Forelimb muscle (tissue), 1 donor: Measurements from ENCODE around the gene TRAPPC14. TPM values are rescaled to one million over a fixed set of nuclear protein-coding genes. Genes with fewer than 3 reads are reported as not detected.
"Not testable (repeated sequence)": the region's sequence is repeated elsewhere in the genome, so short reads cannot be mapped to it uniquely, and the experiment has no call there.

Experiments used
- DNase-seq: peaks from one replicate; pipeline ENCODE4 v3.0.0-alpha.2; 2013; ENCODE audit warnings: low read depth
- polyA plus RNA-seq: library from polyadenylated mRNA; unstranded; fragments of 120-200 nt; gene quantifications from one replicate; pipeline ENCODE4 v1.2.1, GENCODE V29; 2013; ENCODE audit not compliant: insufficient read length

The TRAPPC14 gene, protein sequence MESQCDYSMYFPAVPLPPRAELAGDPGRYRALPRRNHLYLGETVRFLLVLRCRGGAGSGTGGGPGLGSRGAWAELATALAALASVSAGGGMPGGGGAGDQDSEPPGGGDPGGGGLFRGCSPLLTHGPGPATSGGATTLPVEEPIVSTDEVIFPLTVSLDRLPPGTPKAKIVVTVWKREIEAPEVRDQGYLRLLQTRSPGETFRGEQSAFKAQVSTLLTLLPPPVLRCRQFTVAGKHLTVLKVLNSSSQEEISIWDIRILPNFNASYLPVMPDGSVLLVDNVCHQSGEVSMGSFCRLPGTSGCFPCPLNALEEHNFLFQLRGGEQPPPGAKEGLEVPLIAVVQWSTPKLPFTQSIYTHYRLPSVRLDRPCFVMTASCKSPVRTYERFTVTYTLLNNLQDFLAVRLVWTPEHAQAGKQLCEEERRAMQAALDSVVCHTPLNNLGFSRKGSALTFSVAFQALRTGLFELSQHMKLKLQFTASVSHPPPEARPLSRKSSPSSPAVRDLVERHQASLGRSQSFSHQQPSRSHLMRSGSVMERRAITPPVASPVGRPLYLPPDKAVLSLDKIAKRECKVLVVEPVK
- 13.0 TPM for polyA plus RNA-seq

DNA sequence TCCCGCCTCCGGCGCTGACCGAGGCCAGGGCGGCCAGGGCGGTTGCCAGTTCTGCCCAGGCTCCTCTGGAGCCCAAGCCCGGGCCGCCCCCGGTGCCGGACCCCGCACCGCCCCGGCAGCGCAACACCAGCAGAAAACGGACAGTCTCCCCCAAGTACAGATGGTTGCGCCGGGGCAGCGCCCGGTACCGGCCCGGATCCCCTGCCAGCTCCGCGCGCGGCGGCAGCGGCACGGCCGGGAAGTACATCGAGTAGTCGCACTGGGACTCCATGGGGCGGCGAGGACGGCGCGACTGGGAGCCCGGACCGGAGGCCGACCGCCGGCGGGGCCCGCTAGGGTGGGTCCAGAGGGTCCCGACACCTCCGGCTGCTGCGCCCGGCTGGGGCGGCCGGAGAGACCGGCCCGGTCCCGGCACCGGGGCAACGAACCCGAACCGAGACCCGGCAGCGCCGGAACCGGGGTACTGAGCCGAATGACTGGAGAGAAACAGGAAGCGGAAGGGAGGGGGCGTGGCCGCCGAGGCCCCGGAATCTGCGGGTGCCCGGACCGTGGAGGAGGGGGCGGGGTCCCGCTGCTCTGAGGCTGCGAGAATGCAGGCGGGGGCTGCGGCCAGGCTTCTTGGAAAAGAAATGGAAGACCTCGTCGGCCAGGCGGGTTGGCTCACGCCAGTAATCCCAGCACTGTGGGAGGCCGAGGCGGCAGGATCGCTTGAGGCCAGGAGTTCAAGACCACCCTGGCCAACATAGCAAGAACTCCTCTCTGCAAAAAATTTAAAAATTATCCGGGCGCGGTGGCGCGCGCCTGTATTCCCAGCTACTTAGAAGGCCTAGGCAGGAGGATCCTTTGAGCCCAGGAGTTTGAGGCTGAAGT, at the start of gene TRAPPC14:
Gene TRAPPC14, minus strand, starts transcription at position 495 of the 870 bp plus-strand sequence. Its CDS starts 224 bp downstream, at position 271.
- peak; percentile 62 for DNase-seq

DNA sequence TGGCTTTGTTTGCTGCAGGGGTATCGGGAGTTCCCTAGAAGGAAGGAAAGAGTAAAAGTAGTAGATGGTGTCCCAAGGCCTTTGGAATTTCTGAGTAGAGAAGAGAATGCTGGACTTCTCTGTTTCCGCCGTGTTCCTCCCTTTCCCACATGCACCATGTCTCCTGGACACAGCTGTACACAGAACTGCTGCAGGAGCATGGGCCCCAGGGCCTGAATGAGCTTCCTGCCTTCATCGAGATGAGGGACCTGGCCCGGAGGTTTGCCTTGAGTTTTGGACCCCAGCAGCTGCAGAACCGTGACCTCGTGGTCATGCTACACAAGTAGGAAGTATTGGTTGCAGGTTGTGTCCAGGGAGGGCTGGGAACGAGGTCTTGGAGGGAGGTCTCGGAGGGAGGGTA, 45.9 kb upstream of the TRAPPC14 start:
- no peak for DNase-seq

DNA sequence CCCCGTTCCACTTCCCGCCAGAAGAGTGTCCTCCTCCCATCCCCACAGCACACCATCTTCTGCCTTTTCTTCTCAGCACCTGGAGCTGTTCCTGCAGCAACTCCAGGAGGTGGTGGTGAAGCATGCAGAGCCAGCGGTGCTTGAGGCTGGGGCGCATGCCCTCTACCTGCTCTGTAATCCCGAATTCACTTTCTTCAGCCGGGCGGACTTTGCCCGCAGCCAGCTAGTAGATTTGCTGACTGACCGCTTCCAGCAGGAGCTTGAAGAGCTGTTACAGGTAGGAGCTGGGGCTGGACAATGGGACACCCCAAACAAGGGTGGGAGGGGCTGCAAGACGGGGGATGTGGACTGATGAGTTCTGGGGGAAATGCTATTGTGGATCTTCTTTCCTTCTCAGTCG, 42.2 kb upstream of the TRAPPC14 start:
- DNase-seq = no peak

DNA sequence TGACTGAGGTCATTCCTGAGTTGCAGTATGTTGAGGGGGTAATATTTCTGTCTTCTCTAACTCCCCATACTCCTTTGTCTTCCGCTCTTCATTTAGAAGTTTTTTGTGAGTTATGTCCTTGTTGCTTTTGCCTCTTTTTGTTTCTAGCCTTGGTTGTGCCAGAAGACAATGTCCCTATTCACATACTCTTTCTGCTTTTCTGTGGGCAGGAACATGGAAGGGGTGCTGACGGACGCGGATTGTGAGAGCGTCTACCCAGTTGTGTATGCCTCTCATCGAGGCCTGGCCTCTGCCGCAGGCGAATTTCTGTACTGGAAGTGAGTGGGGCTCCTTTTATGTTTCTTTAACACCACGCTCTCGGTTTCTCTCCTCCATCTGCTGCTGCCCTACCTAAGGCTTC, 39.7 kb upstream of the TRAPPC14 start:
- no peak for DNase-seq

DNA sequence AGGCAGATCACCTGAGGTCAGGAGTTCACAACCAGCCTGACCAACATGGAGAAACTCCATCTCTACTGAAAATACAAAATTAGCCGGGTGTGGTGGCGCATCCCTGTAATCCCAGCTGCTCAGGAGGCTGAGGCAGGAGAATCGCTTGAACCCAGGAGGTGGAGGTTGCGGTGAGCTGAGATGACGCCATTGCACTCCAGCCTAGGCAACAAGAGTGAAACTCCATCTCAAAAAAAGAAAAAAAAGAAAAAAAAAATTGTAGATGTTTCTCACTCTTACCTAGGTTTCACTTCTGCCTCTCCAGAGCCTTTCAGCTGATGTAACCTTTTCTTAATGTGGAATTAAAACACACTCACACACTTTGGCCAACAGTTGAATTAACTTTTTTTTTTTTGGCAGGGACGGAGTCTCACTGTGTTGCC, 37.4 kb upstream of the TRAPPC14 start:
- not testable (repeated sequence) for DNase-seq

DNA sequence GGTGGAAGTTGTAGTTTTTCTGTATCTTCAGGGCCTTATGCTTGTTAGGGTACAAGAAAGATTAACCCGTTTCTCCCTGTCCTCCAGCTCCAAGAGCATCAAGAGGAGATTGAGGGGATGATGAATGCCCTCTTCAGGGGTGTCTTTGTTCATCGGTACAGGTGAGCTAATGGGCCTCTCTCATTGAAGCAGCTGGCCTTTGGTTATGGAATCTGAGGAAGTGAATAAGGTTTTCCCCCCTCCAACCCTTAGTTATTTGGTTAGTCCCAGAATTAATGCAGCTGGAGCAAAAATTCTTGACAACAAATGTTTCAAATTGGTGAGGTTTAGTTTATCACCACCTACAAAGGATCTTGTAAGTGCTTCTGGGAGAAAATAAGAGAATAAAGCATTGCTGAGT, 36.7 kb upstream of the TRAPPC14 start:
- DNase-seq = no peak

DNA sequence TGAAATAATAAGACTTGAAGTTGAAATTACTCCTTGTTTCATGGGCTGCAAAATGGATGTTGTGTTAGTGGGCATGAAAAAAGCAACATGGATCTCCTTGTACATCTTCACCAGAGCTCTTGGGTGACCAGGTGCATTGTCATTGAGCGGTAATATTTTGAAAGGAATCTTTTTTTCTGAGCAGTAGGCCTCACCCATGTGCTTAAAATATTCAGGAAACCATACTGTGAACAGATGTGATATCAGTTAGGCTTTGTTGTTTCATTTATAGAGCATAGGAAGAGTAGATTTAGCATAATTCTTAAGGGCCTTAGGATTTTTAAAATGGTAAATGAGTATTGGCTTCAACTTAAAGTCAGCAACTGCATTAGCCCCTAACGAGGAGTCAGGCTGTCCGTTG, 34.4 kb upstream of the TRAPPC14 start:
- DNase-seq = no peak

DNA sequence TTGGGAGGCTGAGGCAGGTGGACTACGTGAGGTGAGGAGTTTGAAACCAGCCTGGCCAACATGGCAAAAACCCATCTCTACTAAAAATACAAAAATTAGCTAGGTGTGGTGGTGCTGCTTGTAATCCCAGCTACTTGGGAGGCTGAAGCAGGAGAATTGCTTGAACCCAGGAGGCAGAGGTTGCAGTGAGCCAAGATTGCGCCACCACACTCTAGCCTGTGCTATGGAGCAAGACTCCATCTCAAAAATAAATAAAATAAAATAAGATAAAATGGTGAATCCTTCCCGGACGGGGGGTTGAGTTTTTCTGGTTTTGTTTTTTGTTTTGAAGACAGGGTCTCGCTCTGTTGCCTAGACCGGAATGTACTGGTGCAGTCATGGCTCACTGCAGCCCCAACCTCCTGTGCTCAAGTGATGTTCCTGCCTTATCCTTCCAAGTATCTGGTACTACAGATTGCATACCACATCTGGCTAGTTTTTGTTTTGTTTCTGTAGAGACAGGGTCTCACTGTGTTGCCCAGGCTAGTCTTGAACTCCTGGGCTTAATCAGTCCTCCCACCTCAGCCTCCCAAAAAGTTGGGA, 33.8 kb upstream of the TRAPPC14 start:
- DNase-seq = not testable (repeated sequence)

DNA sequence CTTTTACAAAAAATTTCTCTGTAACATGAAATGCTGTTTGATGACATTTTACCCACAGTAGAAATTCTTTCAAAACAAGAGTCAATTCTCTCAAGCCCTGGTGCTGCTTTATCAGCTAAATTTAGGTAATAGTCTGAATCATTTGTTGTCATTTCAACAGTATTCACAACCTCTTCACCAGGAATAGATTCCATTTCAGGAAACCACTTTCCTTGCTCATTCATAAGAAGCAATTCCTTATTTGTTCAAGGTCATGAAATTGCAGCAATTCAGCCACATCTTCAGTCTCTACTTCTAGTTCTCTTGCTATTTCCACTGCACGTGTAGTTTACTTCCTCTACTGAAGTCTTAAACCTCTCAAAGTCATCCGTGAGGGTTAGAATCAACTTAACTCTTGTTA, 33.3 kb upstream of the TRAPPC14 start:
- no peak for DNase-seq

DNA sequence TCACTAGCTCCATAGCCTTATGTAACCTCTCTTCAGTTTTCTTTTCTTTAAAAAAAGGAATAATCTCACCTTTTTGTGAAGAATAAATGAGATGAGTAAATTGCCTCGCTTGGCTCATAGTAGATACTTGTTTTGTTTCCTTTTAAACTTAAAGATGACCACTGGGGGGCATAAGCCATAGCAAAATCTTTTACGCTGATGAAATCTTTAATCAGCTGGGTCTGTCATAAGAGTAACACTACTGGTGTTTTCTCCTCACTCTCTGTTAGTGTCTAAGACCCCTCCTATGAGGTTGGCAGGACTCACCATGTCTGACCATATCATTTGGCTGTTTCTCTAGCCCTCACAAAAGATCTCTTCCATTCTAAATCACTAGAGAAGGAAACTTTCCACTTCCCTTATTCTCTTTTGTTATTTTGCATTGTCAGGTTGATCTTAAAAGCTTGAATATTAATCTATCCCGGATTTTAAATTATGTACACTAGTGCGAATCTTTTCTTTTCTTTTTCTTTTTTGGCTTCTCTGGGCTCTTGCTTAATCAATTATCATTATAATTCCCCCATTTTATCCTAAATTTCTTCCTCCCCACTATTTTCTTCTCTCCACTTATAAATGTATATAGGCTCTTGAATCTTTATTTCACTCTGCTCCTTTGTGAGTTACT, 31.7 kb upstream of the TRAPPC14 start:
- DNase-seq = no peak

DNA sequence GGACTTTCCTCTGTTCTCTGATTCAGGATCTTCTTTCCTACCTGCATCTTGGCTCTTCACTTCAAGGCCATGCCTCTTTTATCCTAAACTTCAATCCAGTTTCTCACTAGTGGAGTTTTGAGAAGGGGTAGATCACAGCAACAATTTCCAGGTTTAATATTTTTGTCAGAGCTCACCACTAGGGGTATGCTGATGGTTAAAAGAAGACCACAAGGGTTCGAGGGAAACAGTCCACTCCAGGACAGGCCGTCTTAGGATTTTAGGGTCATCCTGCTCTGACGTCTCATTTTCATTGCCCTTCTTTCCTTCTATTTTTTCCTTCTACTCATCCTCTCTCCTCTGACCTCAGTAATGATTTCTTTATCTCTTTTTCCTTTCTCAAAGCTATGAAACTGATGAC, 30.5 kb upstream of the TRAPPC14 start:
- DNase-seq = no peak

DNA sequence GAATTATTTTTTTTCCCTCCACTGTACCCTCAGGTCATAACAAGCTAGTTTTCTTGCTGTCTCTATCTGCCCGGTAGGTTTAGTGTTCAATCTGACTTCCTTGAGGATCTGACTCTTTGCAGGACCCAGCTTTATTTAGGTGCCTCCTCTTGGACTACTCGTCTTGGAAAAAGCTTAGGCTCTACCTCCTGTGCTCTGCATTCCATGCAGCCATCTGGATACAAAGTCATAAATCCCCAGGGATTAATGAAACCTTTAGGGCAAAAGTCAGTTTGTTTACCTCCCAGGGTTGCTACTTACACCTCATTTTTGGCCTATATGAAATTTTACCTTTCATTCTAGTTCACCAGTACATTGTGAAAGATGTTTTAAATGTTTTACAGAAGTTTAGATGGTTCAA, 27.2 kb upstream of the TRAPPC14 start:
- DNase-seq = no peak

DNA sequence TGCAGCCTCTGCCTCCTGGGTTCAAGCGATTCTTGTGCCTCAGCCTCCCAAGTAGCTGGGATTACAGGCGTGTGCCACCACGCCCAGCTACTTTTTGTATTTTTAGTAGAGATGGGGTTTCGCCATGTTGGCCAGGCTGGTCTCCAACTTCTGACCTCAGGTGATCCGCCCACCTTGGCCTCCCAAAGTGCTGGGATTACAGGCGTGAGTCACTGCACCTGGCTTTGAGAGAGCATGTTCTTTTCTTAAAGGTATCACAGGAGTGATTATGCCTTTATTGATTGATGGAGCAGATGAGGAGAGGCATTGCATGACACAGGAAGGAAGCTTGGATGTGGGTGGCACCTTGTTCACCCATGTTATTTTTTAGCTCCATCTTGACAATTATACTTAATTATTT, 24.6 kb upstream of the TRAPPC14 start:
- not testable (repeated sequence) for DNase-seq

DNA sequence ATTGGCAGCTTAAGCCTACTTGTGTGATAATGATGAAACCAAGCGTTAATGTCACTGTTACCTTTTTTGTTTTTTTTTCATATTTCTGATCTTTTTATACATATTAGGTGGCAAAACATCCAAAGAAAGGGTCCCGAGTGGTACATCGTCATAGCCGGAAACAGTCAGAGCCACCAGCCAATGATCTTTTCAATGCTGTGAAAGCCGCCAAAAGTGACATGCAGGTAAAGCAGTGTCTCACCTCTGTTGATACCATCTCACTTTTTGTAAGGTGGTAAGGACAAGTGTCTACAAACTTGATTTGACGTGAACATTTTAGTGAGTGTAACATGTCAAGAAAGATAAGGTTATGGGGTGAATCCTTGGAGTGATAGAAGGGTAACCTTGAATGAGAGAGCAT, 24.1 kb upstream of the TRAPPC14 start:
- not testable (repeated sequence) for DNase-seq

DNA sequence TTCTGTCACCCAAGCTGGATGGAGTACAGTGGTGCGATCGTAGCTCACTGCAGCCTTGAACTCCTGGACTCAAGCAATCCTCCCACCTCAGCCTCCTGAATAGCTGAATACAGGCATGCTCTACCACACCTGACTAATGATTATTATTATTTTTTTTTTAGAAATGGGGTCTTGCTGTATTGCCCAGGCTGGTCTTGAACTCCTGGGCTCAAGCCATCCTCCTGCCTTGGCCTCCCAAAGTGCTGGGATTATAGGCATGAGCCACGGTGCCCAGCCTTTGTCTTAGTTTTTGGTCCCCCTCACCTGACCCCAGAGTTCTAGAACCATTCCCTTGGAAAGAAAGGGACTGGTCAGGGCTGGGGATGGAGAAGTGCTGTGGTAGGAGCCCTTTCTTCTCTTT, 21.6 kb upstream of the TRAPPC14 start:
- not testable (repeated sequence) for DNase-seq

DNA sequence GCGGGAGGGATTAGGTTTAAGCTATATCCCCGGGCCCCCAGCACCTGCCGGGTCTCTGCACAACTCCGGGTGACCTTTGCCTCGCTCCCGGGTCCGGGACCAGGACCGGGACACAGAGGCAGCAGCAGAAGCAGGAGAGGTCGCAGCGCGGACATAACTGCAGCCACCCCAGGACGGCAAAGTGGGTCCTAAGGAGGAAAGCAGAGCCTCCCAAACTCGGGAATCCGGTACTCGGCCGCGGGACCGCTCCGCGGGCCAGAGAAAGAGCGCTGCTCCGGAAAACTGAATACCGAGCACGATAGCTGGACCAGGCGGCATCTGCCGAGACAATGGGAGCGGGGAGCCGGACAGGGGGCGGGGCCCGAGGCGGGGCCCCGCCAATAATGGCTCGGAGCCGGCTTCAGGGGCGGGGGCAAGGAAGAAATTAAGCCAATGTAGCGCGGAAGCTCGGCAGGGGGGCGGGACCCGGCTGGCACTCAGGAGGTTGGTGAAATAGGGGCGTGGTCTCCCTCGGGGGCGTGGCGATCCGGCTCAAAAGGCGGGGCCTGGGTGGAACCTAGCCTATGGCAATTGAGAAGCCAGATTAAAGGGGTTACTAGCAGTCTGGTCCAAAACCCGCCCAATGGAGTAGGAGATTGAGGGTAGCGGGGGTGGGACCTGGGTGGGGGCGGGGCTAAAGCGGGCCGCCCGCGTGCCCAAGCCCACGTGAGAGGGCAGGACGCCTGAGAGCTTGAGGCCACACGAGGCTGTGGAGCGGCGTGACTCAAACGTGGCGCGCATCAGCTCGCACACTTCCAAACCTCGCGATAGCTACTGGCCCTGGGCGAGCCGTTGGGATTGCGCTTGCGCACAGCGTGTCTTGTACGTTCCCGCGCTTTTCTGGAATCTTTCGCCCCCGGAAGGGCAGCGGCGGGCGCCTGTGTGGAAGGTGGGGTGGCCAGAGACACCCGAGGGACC, 18.8 kb upstream of the TRAPPC14 start, which contains the start of the genes GPC2 and STAG3:
Gene GPC2, minus strand, starts transcription at position 337 of the 957 bp plus-strand sequence. Its CDS starts 182 bp downstream, at position 155.
Gene STAG3, plus strand, starts transcription at position 874 of the 957 bp plus-strand sequence. CDS start 2,639 bp downstream, outside the sequence.
- DNase-seq = peak; percentile 65

DNA sequence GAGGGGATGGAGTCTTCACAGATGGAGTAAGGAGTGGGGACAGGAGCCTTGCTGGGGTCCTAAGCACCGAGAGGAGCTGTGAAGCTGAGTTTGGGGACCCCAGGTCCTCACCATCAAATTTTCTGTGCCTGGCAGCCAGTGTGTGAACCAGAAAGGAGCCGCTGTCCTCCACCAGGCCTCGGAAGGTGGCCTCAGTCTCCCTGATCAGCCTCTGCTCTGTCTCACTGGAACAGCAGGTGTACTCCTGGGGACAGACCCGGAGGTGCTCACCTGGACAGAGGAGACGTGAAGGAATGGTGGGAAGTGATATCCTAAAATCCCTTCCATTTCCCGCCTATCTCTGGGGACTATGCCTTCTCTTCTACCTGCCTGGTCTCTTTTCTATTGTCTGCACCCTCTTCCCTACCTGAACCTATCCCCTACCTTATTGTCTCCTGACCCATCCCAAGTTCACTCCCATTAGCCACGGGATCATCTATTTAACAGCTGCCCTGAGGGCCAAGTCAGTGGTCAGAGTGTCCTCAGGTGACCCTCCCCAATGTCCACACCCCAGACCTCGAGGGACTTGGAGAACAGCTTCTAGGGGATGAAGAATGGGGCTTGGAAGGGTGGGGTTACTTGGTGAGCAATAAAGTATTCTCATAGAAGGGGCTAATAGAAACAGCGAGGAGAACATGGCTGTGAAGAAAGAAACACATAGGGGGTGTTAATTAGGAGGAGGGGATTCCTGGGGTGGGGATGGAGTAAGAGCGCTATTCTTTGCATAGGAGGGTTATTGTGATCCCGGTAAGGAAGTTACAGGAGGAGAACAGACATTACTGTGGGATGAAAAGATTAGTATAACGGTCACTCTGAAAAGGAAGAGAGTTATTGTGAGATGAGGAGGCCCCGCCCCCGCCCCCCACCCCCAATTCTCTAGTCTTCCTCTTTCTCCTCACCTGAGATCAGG, 17.8 kb upstream of the TRAPPC14 start:
- no peak for DNase-seq

DNA sequence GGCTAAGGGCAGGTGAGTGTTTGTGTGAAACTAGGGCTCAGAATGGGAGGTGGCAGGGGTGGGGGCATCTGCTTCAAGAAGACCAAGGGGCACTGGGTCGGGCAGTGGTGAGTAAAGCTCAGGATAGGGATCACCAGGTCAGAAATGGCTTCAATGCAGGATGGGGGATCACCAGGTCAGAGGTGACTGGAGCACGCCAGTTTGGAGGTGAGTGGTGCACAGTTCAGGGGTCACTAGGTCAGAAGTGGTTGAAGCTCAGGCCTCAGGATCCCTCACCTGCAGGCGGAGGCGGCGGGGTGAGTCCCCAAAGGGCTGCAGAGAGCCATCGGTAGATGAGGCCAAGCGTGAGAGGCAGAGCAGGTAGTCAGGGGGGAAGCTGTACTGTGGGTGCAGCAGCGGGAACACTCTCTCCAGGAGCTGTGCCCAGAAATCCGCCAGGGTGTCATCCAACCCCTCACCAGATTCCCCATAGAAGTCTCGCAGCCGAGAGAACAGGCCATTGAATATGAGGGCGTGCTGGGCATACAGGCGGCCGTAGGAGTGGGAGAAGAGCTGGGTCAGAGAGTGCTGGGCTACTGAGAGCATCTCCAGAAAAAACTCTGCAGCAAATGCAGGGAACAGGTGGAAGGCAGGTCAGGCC, 16.9 kb upstream of the TRAPPC14 start:
- DNase-seq = no peak
